Neural progenitor cell (in vitro differentiated cells): ENCODE data around the gene ALG5.

ENCODE experiments used
- EZH2 ChIP-seq: fragments of 200-600 bp; sonication (generic); IDR thresholded peaks from 2 replicates; pipeline ENCODE4 v1.6.1; 2017; ENCODE audit warnings: antibody characterized with exemption, mild to moderate bottlenecking, moderate library complexity
- TF ChIP-seq, protein P1 (sequence below): fragments of 200-600 bp; sonication (generic); IDR thresholded peaks from 2 replicates; pipeline ENCODE4 v1.5.1; 2017; ENCODE audit warnings: antibody characterized with exemption, mild to moderate bottlenecking

GRCh38 chr13:36965767-36966166 lies 33.4 kb downstream of the ALG5 start:
- TF ChIP-seq EZH2, result no peak
- TF ChIP-seq, protein P1, sequence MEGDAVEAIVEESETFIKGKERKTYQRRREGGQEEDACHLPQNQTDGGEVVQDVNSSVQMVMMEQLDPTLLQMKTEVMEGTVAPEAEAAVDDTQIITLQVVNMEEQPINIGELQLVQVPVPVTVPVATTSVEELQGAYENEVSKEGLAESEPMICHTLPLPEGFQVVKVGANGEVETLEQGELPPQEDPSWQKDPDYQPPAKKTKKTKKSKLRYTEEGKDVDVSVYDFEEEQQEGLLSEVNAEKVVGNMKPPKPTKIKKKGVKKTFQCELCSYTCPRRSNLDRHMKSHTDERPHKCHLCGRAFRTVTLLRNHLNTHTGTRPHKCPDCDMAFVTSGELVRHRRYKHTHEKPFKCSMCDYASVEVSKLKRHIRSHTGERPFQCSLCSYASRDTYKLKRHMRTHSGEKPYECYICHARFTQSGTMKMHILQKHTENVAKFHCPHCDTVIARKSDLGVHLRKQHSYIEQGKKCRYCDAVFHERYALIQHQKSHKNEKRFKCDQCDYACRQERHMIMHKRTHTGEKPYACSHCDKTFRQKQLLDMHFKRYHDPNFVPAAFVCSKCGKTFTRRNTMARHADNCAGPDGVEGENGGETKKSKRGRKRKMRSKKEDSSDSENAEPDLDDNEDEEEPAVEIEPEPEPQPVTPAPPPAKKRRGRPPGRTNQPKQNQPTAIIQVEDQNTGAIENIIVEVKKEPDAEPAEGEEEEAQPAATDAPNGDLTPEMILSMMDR, result no peak
